NCI-H1417 (cell line): ENCODE results near the gene LRRC61.
A peak's percentile ranks its signal among the peaks of the same experiment; 100 is the strongest.

Source experiments
- DNase-seq, 3 experiments: peaks; one replicate each; lab custom pipeline; 2025; lab: John Stamatoyannopoulos, UW

Gene LRRC61

DNA sequence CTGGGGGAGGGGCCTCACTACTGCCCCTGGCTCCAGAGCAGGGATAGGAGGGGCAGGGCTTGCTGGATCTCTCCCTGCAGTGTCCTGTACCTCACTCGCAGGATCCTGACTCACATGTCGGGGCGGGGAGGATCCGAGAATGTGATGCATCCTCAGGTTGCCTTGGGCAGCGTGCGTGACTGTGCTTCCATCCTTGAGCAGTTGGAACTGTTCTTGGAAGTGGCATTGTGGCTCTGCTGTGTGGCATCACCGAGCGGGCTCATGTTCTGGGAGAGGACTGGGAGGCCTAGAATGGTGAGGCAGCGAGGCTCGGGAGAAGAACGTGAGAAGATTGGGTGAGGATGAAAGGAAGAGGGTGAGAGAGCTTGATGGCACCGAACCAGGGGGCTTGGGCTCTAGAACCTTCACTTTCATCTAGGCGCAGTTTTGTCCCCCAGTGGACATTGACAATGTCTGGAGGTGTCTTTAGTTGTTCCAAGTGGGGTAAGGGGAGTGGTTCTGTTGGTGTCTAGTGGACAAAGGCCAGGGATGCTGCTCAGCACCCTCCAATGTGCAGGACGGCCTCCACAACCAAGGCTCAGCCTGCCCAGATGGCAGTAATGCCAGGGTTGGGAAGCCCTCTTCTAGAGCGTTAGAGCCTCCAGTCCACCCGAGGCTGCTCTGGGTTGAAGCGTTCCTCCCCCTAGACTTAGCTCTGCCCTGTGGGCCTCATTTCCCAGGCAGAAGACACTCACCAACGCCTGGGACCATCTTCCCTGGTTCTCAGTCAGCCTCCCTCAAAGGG, 9.9 kb downstream of the LRRC61 start:
- no peak for DNase-seq

GRCh38 chr7:150333659-150334058, 10.5 kb downstream of the LRRC61 start:
- no peak for DNase-seq

- no peak for DNase-seq
These were observed 11.0 kb downstream of the LRRC61 start for GRCh38 chr7:150334108-150334507.

DNA sequence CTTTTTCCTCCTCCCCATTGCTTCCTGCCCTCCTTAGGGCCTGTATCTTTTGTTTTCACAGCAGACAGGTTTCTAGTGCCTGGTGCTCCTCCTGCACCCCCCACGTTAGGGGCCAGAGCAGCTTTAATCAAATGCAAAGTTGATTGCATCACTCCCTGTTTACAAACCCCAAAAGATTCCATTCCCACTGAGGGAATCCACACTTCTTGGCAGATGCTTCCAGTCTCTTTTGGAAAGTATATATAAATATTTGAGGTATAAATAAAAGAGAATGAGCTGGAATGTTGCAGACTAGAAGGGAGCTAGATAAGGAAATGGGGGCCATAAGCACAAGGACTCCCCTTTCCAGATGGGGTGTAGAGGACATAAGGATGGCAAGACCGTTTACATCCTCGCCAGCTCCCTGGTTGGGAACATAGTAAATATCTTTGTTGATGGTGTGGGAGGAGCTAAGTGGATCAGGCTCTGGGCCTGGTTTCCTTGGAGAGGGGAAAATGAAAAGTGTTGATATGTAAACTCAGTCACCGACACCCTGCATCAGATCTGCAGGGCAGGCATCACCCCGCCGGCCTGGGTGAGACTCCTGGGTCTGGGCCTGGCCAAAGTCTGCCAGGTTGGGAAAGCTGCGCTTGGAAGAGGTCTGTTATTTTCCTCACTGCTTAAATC, 12.1 kb downstream of the LRRC61 start:
- peak in 1 of 3 experiments; percentile 21 for DNase-seq

- DNase-seq, result no peak
These were observed 12.6 kb downstream of the LRRC61 start for GRCh38 chr7:150335774-150336112.

GRCh38 chr7:150336746-150337145, 13.6 kb downstream of the LRRC61 start:
- DNase-seq, result no peak

GRCh38 chr7:150337179-150337578, 14.0 kb downstream of the LRRC61 start:
- no peak for DNase-seq

DNA sequence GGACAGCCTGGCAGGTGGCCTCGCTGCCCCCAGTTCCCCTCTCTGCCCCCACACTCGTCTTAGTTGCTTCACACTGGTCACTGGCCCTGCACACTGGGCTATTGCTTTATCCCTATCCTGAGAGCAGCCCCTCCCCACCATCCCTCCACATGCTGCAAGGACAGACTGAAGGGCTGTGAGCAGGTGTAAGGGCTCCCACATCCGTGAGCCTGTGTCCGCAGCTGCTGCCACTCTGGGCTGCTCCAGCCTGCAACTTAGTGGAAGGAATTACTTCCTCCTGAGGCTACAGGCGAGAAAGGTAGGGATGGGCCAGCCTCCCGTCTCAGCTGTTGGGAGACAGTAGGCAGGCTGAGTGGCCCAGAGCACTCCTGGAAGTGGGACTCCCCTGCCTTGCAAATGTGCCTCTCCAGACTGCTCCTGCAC, 14.5 kb downstream of the LRRC61 start:
- DNase-seq, result peak in 1 of 3 experiments; percentile 68

- DNase-seq, result no peak
These were observed 15.1 kb downstream of the LRRC61 start for GRCh38 chr7:150338166-150338829.

- DNase-seq, result no peak
These were observed 16.3 kb downstream of the LRRC61 start for GRCh38 chr7:150339409-150339809.

GRCh38 chr7:150340024-150340749, 17.0 kb downstream of the LRRC61 start:
- no peak for DNase-seq

- DNase-seq, result no peak
These were observed 17.7 kb downstream of the LRRC61 start for GRCh38 chr7:150340875-150341262.

GRCh38 chr7:150341263-150342120, 18.3 kb downstream of the LRRC61 start, which contains the start of gene RARRES2:
RARRES2 (minus strand) TSS chr7:150341629; CDS start chr7:150340609, 1,020 bp downstream.
- DNase-seq, result no peak

- no peak for DNase-seq
These were observed 18.9 kb downstream of the LRRC61 start for GRCh38 chr7:150342121-150342408.

GRCh38 chr7:150343225-150343624, 20.1 kb downstream of the LRRC61 start:
- no peak for DNase-seq

- no peak for DNase-seq
These were observed 21.1 kb downstream of the LRRC61 start for GRCh38 chr7:150344299-150344698.

- no peak for DNase-seq
These were observed 21.9 kb downstream of the LRRC61 start for GRCh38 chr7:150345012-150345411.

GRCh38 chr7:150346922-150347321, 23.8 kb downstream of the LRRC61 start:
- no peak for DNase-seq

GRCh38 chr7:150351587-150352194, 28.5 kb downstream of the LRRC61 start:
- peak in 2 of 3 experiments; percentile 35 to 53 for DNase-seq

DNA sequence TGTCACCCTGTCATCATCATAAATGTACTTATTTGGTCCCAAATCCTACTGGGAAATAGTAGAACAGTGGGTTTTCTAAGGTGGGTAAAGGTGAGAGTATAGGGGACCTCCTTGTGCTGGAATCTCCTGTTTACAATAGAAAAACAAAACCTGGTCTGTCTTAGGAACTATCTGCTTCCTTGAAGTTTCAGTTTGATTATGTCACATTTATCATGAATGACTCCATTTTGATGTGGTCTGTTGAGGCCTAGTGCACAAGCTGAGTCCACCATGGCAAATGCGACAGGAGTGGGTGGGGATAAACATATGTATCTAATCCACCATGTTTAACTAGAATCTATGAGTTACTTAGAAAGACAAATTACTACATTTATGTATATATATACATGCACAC, 32.5 kb downstream of the LRRC61 start:
- DNase-seq, result no peak

GRCh38 chr7:150356265-150356897, 33.2 kb downstream of the LRRC61 start:
- DNase-seq, result peak in 2 of 3 experiments; percentile 22 to 65
